CD14-positive monocyte (primary cell): ENCODE data around the gene CNNM2. TPM values are rescaled to one million over a fixed set of nuclear protein-coding genes. Genes with fewer than 3 reads are reported as not detected.

ENCODE experiments used
- DNase-seq, 3 donors: peaks; one replicate each; pipeline ENCODE4 v3.0.0-alpha.2; 2011 to 2022
- H2AFZ ChIP-seq: 2 replicates; pipeline ENCODE4 v1.6.0; 2012; ENCODE audit warnings: mild to moderate bottlenecking, low read depth, low read length, inconsistent platforms; ENCODE audit not compliant: insufficient read depth, poor library complexity, severe bottlenecking
- H3K27ac ChIP-seq, 2 donors: 1 replicate in 1 of 2; 2 replicates in 1 of 2; pipeline ENCODE4 v1.5.1; 2012 to 2013; ENCODE audit warnings: low read length in 2 of 2, control low read depth in 1 of 2, inconsistent platforms in 1 of 2, low read depth in 1 of 2, mild to moderate bottlenecking in 1 of 2
- H3K27me3 ChIP-seq, 2 donors: one replicate each; pipeline versions ENCODE4 v1.6.0 to v1.6.1; 2011 to 2013; ENCODE audit warnings: low read length in 2 of 2; ENCODE audit not compliant: control insufficient read depth in 2 of 2, insufficient read depth in 2 of 2
- H3K36me3 ChIP-seq, 2 donors: replicated peaks in 1 of 2; 1 replicate in 1 of 2; 2 replicates in 1 of 2; pipeline versions ENCODE4 v1.5.1 to v1.6.1; 2012 to 2013; ENCODE audit warnings: low read length in 2 of 2, control low read depth in 1 of 2, inconsistent platforms in 1 of 2, mild to moderate bottlenecking in 1 of 2; ENCODE audit not compliant: insufficient read depth in 2 of 2, control insufficient read depth in 1 of 2
- H3K4me1 ChIP-seq, 2 donors: 1 replicate in 1 of 2; 2 replicates in 1 of 2; pipeline versions ENCODE4 v1.5.1 to v1.6.1; 2012 to 2013; ENCODE audit warnings: low read length in 2 of 2, control low read depth in 1 of 2, inconsistent platforms in 1 of 2, mild to moderate bottlenecking in 1 of 2, moderate library complexity in 1 of 2; ENCODE audit not compliant: insufficient read depth in 2 of 2, control insufficient read depth in 1 of 2
- H3K4me2 ChIP-seq: replicated peaks from 2 replicates; pipeline ENCODE3; 2012; ENCODE audit warnings: low read length, moderate library complexity, mild to moderate bottlenecking; ENCODE audit not compliant: poor library complexity, severe bottlenecking; ENCODE audit errors: extremely low read depth
- H3K4me3 ChIP-seq, 3 experiments: fragments of 200-600 bp in 1 of 3; sonication (generic) in 1 of 3; replicated peaks in 1 of 3; 1 replicate in 2 of 3; 2 replicates in 1 of 3; pipeline ENCODE4 v1.5.1; 2011 to 2013; ENCODE audit warnings: low read length in 3 of 3, mild to moderate bottlenecking in 3 of 3, control low read depth in 2 of 3, low read depth in 2 of 3, inconsistent platforms in 1 of 3, moderate library complexity in 1 of 3
- H3K79me2 ChIP-seq: 2 replicates; pipeline ENCODE4 v1.6.0; 2012; ENCODE audit warnings: mild to moderate bottlenecking, control low read depth, inconsistent platforms, low read length, moderate library complexity; ENCODE audit not compliant: insufficient read depth
- H3K9ac ChIP-seq: 2 replicates; pipeline ENCODE4 v1.6.0; 2017; ENCODE audit warnings: low read length, mild to moderate bottlenecking; ENCODE audit not compliant: insufficient read depth, poor library complexity, severe bottlenecking
- H3K9me3 ChIP-seq, 2 donors: replicated peaks in 1 of 2; 1 replicate in 1 of 2; 2 replicates in 1 of 2; pipeline versions ENCODE4 v1.5.1 to v1.6.1; 2012 to 2013; ENCODE audit warnings: low read length in 2 of 2, control low read depth in 1 of 2; ENCODE audit not compliant: control insufficient read depth in 1 of 2, insufficient read depth in 1 of 2
- H4K20me1 ChIP-seq: 2 replicates; pipeline ENCODE4 v1.6.0; 2012; ENCODE audit warnings: mild to moderate bottlenecking, low read length, control low read depth, moderate library complexity; ENCODE audit not compliant: insufficient read depth
- H3K27ac Mint-ChIP-seq, 7 donors: one replicate each; pipeline ENCODE4 v1.8.0; 2020; ENCODE audit warnings: mild to moderate bottlenecking in 7 of 7, mixed read lengths in 7 of 7, moderate library complexity in 6 of 7, inconsistent platforms in 2 of 7
- H3K27me3 Mint-ChIP-seq, 3 donors: one replicate each; pipeline ENCODE4 v1.8.0; 2021 to 2022; ENCODE audit warnings: low read depth in 3 of 3, mild to moderate bottlenecking in 3 of 3, mixed read lengths in 3 of 3, moderate library complexity in 3 of 3, inconsistent platforms in 1 of 3
- H3K36me3 Mint-ChIP-seq, 2 donors: one replicate each; pipeline ENCODE4 v1.8.0; 2020; ENCODE audit warnings: mixed read lengths in 2 of 2, inconsistent platforms in 1 of 2, mild to moderate bottlenecking in 1 of 2
- H3K4me1 Mint-ChIP-seq: one replicate; pipeline ENCODE4 v1.8.0; 2020; ENCODE audit warnings: mild to moderate bottlenecking, mixed read lengths
- H3K4me3 Mint-ChIP-seq, 2 donors: one replicate each; pipeline ENCODE4 v1.8.0; 2020; ENCODE audit warnings: mild to moderate bottlenecking in 2 of 2, mixed read lengths in 2 of 2, moderate library complexity in 1 of 2
- H3K9me3 Mint-ChIP-seq, 7 donors: one replicate each; pipeline ENCODE4 v1.8.0; 2020 to 2022; ENCODE audit warnings: mixed read lengths in 7 of 7, mild to moderate bottlenecking in 6 of 7, moderate library complexity in 6 of 7, inconsistent platforms in 2 of 7
- WGBS: methylation state at CpG from one replicate; pipeline ENCODE4 v1.1.5; 2013; ENCODE audit warnings: missing lambda C conversion rate; ENCODE audit not compliant: insufficient coverage; 5-methylcytosine and 5-hydroxymethylcytosine counted together
- intact Hi-C, 2 donors: fragments of 100-400 bp; cut with micrococcal nuclease; formaldehyde crosslinking; loops; one replicate each; pipeline versions ENCODE4 v1.15.0 to v1.15.1; 2023
- polyA plus RNA-seq, 3 donors: library from polyadenylated mRNA; depleted of rRNA in 1 of 3; unstranded in 2 of 3; stranded (reverse) in 1 of 3; fragments of 300-500 nt in 2 of 3; fragments of >200 nt in 1 of 3; fragmentation: Illumina TruSeq in 2 of 3; gene quantifications; 1 replicate in 2 of 3; 2 replicates in 1 of 3; pipeline ENCODE4 v1.2.3, GENCODE V29; 2012 to 2021
- TF ChIP-seq, protein P1 (sequence below): fragments of 200-600 bp; IDR thresholded peaks from one replicate; pipeline ENCODE4 v1.8.0; 2022; ENCODE audit warnings: antibody characterized with exemption, mild to moderate bottlenecking

Gene CNNM2
- polyA plus RNA-seq, 3 donors, result 1.6 to 3.8 (median 2.2) TPM

DNA sequence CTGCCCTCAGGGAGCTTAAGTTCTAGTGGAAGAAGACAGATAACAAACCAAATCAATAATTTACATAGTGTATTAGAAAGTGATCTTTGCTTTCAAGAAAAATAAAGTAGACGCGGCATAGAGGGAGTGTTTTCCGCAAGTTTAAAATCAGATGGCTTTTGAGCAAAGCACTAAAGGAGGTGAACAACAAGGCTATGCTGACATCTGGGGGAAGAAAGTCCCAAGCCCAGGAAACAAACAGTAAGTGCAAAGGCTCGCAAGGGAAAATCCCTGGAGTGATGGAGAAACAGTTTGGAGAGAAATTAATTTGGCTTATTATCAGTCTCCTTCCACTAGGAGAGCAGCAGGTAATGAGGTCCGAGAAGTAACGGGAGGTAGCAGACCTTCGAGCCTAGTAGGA, 1.9 kb upstream of the CNNM2 start:
- Mint-ChIP-seq H3K4me3 (peak overlapping the region; percentile 20 to 88), H3K36me3 (peaks cover 0 to 8% of the 10 kb centered on the region in 2 donors), H3K4me1 (peaks cover 28% of the 10 kb centered on the region), H3K9me3 (peaks cover 0 to 2% (median 0%) of the 10 kb centered on the region in 7 donors), H3K27ac (peak overlapping the region in 1 of 7 donors; percentile 32), H3K27me3 (peaks cover 19 to 49% (median 30%) of the 10 kb centered on the region in 3 donors)
- Histone ChIP-seq H3K9me3 (no peaks in the 10 kb centered on the region), H4K20me1 (no peaks in the 10 kb centered on the region), H2AFZ (no peak overlapping the region), H3K79me2 (peaks cover 9% of the 10 kb centered on the region), H3K4me2 (no peak overlapping the region), H3K4me3 (no peak overlapping the region), H3K27me3 (peaks cover 3 to 15% of the 10 kb centered on the region in 2 donors), H3K36me3 (no peaks in the 10 kb centered on the region), H3K27ac (no peak overlapping the region), H3K4me1 (peaks cover 21 to 35% of the 10 kb centered on the region in 2 donors), H3K9ac (no peak overlapping the region)
- TF ChIP-seq, protein P1, sequence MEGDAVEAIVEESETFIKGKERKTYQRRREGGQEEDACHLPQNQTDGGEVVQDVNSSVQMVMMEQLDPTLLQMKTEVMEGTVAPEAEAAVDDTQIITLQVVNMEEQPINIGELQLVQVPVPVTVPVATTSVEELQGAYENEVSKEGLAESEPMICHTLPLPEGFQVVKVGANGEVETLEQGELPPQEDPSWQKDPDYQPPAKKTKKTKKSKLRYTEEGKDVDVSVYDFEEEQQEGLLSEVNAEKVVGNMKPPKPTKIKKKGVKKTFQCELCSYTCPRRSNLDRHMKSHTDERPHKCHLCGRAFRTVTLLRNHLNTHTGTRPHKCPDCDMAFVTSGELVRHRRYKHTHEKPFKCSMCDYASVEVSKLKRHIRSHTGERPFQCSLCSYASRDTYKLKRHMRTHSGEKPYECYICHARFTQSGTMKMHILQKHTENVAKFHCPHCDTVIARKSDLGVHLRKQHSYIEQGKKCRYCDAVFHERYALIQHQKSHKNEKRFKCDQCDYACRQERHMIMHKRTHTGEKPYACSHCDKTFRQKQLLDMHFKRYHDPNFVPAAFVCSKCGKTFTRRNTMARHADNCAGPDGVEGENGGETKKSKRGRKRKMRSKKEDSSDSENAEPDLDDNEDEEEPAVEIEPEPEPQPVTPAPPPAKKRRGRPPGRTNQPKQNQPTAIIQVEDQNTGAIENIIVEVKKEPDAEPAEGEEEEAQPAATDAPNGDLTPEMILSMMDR, result no peak
- 94% methylated on average over 6 of the region's 7 CpGs for WGBS
- intact Hi-C loops, result loop anchor here (2.0 to 10.0 kb wide), 8 partner anchors 151 to 569 kb away; partner anchors contain the start of genes WBP1L (in 2 of the 2) and RPEL1 (in 1 of the 2)
- DNase-seq, result no peak

DNA sequence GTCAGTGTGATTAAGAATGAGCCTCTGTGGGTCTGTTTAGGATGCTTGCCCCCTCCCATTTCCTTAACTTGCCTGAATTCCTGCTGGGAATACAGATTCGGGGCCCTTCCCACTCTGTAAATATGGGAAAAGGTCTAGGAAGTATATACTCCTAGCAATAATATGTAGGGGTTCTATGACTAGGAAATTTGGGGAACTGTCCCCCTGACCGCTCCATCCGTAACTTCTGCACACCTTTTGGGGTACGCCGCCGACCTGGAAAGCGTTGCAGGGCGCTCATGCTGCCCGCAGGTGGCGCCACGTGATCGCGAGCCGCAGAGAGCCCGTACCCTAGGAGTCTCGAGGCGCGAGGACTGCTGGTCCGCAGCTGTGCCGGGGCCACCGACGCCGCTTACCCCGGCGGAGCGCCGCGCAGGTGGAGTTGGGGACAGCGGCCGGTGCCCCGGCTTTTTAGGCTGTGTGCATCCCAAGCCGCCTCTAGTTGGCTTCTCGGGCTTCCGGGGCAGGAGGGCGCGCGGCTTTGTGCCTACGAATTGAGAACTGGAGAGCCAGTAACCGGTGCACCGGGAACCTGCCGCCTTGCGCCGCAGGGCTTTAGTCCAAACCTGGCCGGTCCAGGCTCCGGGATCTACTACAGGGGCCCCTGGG, 656 bp upstream of the CNNM2 start:
- Histone ChIP-seq H3K4me3 (peak overlapping the region; percentile 53 to 92 (median 90)), H2AFZ (peak overlapping the region; percentile 99), H3K36me3 (no peaks in the 10 kb centered on the region), H3K4me2 (peak overlapping the region; percentile 82), H3K4me1 (peaks cover 21 to 36% of the 10 kb centered on the region in 2 donors), H3K9ac (peak overlapping the region; percentile 82), H3K9me3 (no peaks in the 10 kb centered on the region), H3K27ac (peak overlapping the region; percentile 59 to 91), H4K20me1 (no peaks in the 10 kb centered on the region), H3K27me3 (peaks cover 3 to 15% of the 10 kb centered on the region in 2 donors), H3K79me2 (peaks cover 9% of the 10 kb centered on the region)
- under 1% methylated on average over 44 of the region's 45 CpGs for WGBS
- Mint-ChIP-seq H3K36me3 (peaks cover 0 to 8% of the 10 kb centered on the region in 2 donors), H3K4me3 (peak overlapping the region; percentile 88 to 90), H3K9me3 (peaks cover 0 to 2% (median 0%) of the 10 kb centered on the region in 7 donors), H3K27me3 (peaks cover 17 to 47% (median 26%) of the 10 kb centered on the region in 3 donors), H3K27ac (peak overlapping the region; percentile 87 to 95 (median 90)), H3K4me1 (peaks cover 32% of the 10 kb centered on the region)
- TF ChIP-seq, protein P1, result peak; percentile 99
- intact Hi-C loops, result loop anchor here (2.0 to 10.0 kb wide), 8 partner anchors 149 to 567 kb away; partner anchors contain the start of genes WBP1L (in 2 of the 2) and RPEL1 (in 1 of the 2)
- peak; percentile 63 to 77 (median 70) for DNase-seq
